ENCODE results near the gene LOXL1. TPM values are rescaled to one million over a fixed set of nuclear protein-coding genes. Genes with fewer than 3 reads are reported as not detected.

The LOXL1 gene
- total RNA-seq, 2 donors from 2014 or later: 0.27 to 0.78 TPM

DNA sequence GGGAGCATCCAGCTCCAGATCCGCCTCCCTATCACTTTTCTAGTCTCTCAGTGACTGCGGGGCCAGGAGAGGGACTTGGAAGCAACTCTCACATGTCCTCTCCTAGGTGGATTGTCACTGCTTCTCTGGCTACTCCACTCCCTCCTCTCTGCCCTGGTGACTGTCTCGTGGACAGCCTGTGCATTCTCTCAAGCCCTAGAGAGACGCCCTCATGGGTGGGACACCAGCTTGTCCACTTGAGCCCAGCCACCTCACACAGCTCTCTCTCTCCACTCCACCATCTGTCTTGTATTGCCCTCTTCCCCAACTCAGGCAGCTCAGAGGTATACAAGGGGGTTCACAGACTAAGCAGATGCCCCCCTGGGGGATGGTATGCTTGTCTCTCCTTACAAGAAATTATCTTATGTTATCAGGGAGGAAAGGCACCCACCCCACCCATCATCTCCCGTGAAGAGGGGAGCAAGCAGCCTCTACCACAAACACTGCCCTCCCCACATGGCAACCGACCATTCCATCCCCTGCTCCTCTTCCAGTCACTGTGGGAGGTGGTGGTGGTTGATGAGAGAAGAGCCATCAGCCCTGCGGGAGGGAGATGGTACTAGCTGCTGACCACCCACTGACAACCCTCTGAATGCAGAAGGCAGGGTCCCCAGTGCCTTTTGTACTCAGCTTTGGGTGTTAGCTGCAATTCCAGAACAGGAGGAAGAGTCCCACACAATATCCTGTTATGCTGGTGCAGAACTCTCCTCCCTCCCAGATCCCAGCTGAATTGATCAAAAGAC lies 15.5 kb upstream of the LOXL1 start:
- DNase-seq (ENCODE audit: low spot score in 2 of 2) (no peak), ATAC-seq (no peak)
- Mint-ChIP-seq H3K36me3 (no peaks in the 10 kb centered on the region), H3K9me3 (no peaks in the 10 kb centered on the region), H3K27ac (peak overlapping the region; percentile 4 to 88)

- no peak for ATAC-seq
- H3K27ac Mint-ChIP-seq: no peak overlapping the region
- peaks cover 0 to 6% of the 10 kb centered on the region in 2 donors for H3K36me3 Mint-ChIP-seq
- DNase-seq (ENCODE audit: low spot score in 2 of 2): no peak
- H3K9me3 Mint-ChIP-seq: no peaks in the 10 kb centered on the region
These were observed 14.1 kb upstream of the LOXL1 start for GRCh38 chr15:73912030-73912596.

DNA sequence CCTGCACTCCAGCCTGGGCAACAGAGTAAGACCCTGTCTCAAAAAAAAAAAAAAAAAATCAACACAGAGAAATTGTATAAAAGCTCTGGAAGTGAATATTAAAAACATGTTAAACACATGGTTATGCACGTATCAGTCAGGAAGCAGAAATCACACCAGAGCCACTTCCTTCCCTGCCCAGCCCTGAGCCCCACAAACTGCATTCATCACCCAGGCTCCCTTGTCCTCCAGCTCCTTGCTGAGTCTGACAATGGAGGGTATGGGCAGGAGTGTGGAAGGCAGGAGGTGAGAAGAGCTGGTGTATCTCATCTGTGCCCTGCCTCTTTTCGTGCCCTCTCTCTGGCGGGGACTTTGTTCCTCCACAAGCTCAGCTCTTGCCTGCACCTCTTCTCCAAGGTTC lies 12.1 kb upstream of the LOXL1 start:
- Mint-ChIP-seq H3K36me3 (peaks cover 17 to 22% of the 10 kb centered on the region in 2 donors), H3K27ac (peak overlapping the region; percentile 27), H3K9me3 (peaks cover 5 to 13% of the 10 kb centered on the region in 2 donors)
- ATAC-seq: peak in 1 of 2 donors; percentile 58
- DNase-seq (ENCODE audit: low spot score in 2 of 2): no peak

GRCh38 chr15:73915082-73915481 lies 11.2 kb upstream of the LOXL1 start:
- Mint-ChIP-seq H3K9me3 (peaks cover 5 to 14% of the 10 kb centered on the region in 2 donors), H3K36me3 (peaks cover 18 to 23% of the 10 kb centered on the region in 2 donors), H3K27ac (no peak overlapping the region)
- ATAC-seq: no peak
- DNase-seq (ENCODE audit: low spot score in 2 of 2): no peak

DNA sequence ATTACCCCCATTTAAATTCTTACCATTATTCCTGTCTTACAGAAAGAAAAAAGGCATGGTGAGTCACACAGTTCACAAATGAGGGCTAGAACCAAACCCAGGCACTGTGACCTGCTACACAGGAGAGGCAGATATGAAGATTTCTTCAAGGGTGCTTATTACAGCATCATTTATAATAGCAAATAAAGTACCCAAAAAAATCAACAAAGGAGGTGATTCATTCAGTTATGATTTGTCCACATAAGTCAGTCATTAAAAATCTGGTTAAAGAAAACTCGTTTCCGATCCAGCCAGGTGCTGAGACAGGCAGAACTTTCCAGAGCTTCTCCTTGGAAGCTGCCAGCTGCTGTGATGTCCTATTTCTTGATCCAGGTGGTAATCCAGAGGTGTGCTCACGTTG lies 7.5 kb upstream of the LOXL1 start:
- peaks cover 5 to 14% of the 10 kb centered on the region in 2 donors for H3K9me3 Mint-ChIP-seq

GRCh38 chr15:73919706-73920105 lies 6.6 kb upstream of the LOXL1 start:
- H3K36me3 Mint-ChIP-seq: peaks cover 18 to 23% of the 10 kb centered on the region in 2 donors
- no peak overlapping the region for H3K27ac Mint-ChIP-seq
- ATAC-seq: no peak
- DNase-seq (ENCODE audit: low spot score in 2 of 2): no peak
- H3K9me3 Mint-ChIP-seq: peaks cover 5 to 14% of the 10 kb centered on the region in 2 donors

More for the DNA sequence above, 7.5 kb upstream of the LOXL1 start:
- peaks cover 18 to 23% of the 10 kb centered on the region in 2 donors for H3K36me3 Mint-ChIP-seq
- DNase-seq (ENCODE audit: low spot score in 2 of 2) (no peak), ATAC-seq (no peak)
- H3K27ac Mint-ChIP-seq: no peak overlapping the region

DNA sequence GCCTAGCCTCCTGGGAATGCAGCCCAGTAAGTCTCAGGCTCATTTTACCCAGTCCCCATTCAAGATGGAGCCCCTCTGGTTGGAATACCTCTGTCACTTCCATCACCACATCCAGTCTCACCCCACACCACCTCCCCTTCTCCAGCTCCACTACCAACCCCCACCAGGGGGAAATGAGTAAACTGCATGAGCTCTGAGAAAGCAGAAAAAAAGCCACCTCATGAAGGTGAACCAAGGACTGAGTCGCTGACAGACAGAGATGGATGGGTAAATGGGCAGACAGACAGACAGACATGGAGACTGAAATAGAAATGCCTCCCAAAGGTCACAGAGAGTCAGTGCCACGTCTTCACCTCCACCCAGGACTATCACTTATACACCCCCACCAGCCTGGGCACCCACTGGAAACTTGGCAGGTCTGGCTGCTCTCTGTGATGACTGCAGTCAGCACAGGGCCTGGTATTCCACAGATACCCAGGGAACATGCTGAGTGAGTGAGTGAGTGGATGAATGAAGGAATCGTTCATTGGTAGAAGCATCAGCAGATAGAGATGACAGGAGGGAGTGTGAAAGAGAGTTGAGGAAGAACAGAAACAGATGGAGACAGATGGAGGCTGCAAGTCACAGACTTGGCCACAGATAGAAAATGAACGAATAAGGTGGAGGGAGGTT lies 4.9 kb upstream of the LOXL1 start:
- H3K36me3 Mint-ChIP-seq: peaks cover 18% of the 10 kb centered on the region in 2 donors
- ATAC-seq: no peak
- H3K27ac Mint-ChIP-seq: peak overlapping the region; percentile 8 to 66
- H3K9me3 Mint-ChIP-seq: peaks cover 5 to 14% of the 10 kb centered on the region in 2 donors
- no peak for DNase-seq (ENCODE audit: low spot score in 2 of 2)

DNA sequence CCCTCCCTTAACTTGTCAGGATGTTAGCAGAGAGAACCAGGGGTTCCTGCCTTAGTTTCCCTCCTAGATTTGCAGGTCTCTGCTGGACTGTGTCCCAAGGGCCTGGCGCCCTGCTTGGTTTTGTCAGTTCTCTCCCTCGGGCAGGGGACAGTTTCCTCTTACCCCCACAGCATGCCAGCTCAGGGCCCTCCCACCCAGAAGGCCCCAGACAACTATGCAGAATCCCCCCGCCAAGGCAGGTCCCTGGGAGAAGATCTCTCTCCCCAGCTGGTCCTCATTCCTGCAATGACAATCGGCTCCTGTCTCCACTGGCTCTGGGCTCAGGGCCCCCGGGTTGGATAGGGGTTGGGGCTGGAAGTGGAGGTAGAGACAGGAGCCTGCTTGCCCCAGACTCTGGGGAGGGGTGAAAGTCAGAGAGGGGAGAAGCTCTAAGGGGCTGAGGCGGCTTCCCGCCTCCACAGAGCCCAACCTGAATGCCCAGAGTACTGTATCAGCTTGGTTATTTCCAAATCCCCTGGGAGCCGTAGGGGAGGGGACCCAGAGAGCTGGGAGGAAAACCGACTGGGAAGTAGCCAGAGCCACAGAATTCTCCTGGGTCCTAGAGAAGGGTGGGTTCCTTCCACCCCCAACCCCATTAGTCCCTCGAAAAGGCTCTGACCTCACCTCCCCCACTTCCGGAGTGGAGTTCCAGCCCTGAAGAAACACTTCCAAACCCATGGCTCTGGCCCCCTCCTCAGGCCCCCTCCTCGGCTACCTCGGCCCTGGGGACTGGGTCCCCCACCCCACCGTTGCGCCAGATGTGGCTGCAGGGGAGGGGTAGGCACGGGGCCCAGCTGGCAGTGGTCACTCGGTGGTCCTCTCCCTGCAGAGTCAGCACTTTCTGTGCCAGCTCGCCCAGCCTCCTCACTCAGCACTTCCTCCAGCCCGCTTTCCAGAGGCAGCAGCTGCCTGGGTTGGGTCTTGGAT lies 3.8 kb upstream of the LOXL1 start:
- H3K9me3 Mint-ChIP-seq: peaks cover 5 to 14% of the 10 kb centered on the region in 2 donors
- H3K36me3 Mint-ChIP-seq: peaks cover 17 to 18% of the 10 kb centered on the region in 2 donors
- H3K27ac Mint-ChIP-seq: no peak overlapping the region
- DNase-seq (ENCODE audit: low spot score in 2 of 2) (no peak), ATAC-seq (no peak)

DNA sequence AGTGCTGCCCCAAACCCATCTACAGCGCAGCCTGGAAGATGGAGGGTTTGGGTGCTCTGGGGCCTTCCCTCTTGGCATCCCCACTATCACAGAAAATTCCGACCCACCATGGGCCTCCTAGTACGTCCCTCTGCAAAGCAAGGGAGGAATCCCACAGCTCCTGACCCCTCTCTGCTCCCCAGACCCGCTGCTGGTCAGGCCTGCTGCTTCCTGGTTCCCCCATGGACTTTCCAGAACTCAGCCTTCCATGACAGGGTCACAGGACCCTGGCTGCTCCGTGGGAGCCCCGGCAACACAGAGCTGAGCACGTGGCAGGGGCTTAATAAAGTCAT lies 3.1 kb upstream of the LOXL1 start:
- no peak for ATAC-seq
- Mint-ChIP-seq H3K36me3 (peaks cover 11% of the 10 kb centered on the region in 2 donors), H3K9me3 (peaks cover 0 to 8% of the 10 kb centered on the region in 2 donors), H3K27ac (peak overlapping the region; percentile 39 to 42)
- DNase-seq (ENCODE audit: low spot score in 2 of 2): no peak

DNA sequence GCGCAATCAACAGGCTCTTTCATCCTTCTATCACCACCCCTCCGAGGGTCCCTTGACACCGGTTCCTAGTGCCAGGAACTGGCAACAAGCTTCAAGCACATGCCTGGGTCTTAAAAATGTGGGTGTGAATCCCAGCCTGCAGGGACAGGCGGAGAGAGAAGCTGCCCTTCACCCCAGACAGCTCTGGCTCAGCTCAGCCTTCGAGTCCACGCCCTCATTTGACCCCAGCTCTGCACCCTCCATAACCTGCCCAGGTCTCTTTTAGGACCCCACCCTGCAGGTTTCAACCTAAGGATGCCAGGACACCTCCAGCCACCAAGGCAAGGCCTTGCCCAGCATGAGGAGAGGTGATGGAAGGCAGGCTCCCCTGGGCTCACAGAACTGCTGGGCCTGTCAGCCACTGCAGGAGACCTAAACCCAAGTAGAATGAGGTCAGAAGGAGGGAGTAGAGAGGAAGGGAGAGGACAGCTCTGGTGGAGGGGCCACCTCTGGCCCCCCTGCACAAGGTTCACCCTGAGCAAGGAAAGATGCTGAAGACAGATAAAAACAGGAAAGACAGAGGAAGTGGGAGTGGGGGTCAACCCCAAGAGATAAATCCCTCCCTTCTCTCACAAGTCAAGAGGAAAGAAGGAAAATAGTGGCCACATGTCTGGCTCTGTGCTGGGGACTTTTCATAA lies 2.6 kb upstream of the LOXL1 start:
- Mint-ChIP-seq H3K36me3 (peaks cover 6% of the 10 kb centered on the region in 2 donors), H3K9me3 (peaks cover 0 to 5% of the 10 kb centered on the region in 2 donors), H3K27ac (peak overlapping the region; percentile 39 to 42)
- no peak for ATAC-seq
- DNase-seq (ENCODE audit: low spot score in 2 of 2): no peak

DNA sequence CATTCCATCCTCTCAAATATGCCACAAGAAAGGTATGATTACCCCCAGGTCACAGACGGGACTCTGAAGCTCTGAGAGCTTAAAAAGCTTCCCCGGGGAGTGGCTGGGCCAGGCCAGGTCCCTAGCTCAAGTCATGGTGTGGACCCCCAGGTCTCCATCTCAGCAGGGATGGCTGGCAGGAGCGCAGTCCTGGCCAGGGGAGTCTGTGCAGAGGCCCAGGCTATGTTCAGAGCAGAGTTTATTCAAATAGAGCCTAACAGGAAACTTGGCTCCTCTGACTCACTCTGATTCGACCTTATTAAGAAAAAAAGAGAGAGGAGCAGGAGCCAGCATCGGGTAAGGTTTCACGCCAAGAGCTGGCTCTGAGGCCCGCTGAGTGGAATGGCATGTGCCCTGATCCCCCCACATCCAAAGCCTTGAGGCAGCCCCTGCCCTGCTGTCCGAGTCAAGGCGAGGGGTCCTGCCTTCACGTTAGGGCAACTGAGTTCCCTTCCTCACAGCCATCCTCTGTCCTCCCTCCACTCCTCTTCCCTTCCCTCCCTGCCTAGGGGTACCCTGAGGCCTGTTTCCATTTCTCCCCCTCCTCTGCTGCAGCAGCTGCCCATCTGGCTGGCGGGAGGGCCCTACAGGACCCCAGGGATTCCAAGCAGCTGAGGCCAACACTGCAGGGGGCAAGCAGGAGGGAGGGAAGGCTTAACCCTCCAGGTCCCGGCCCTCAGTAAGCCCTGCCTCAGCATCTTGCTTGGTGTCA lies 1.9 kb upstream of the LOXL1 start:
- DNase-seq (ENCODE audit: low spot score in 2 of 2) (peak in 1 of 2 donors; percentile 42), ATAC-seq (peak; percentile 50 to 70)
- Mint-ChIP-seq H3K9me3 (no peaks in the 10 kb centered on the region), H3K27ac (peak overlapping the region; percentile 42 to 60), H3K36me3 (no peaks in the 10 kb centered on the region)

DNA sequence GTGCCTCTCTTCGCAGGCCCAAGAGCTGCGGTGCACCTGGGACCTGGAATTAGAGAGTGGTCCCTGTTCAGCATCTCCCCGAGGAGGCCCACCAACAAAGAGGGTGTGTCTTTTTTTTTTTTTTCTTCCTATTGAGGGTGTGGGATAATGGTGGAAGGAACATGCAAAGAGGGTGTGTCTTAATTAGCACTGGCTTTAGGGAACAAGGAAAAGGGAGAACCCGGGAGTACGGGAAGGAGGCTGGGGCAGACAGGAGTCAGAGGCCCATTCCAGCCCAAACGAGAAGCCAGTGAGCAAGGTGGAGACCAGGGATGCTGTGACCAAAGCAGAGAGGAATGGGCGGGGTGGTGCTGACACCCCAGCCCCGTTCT lies 429 bp upstream of the LOXL1 start:
- DNase-seq (ENCODE audit: low spot score in 2 of 2): no peak
- no peaks in the 10 kb centered on the region for H3K9me3 Mint-ChIP-seq
- ATAC-seq: no peak
- H3K27ac Mint-ChIP-seq: no peak overlapping the region
- no peaks in the 10 kb centered on the region for H3K36me3 Mint-ChIP-seq

DNA sequence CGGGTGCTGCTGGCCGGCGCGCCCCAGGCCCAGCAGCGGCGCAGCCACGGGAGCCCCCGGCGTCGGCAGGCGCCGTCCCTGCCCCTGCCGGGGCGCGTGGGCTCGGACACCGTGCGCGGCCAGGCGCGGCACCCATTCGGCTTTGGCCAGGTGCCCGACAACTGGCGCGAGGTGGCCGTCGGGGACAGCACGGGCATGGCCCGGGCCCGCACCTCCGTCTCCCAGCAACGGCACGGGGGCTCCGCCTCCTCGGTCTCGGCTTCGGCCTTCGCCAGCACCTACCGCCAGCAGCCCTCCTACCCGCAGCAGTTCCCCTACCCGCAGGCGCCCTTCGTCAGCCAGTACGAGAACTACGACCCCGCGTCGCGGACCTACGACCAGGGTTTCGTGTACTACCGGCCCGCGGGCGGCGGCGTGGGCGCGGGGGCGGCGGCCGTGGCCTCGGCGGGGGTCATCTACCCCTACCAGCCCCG lies 777 bp downstream of the LOXL1 start:
- peak in 1 of 2 donors; percentile 42 for DNase-seq (ENCODE audit: low spot score in 2 of 2)
- Mint-ChIP-seq H3K36me3 (no peaks in the 10 kb centered on the region), H3K27ac (no peak overlapping the region), H3K9me3 (no peaks in the 10 kb centered on the region)
- ATAC-seq: peak; percentile 7 to 33

DNA sequence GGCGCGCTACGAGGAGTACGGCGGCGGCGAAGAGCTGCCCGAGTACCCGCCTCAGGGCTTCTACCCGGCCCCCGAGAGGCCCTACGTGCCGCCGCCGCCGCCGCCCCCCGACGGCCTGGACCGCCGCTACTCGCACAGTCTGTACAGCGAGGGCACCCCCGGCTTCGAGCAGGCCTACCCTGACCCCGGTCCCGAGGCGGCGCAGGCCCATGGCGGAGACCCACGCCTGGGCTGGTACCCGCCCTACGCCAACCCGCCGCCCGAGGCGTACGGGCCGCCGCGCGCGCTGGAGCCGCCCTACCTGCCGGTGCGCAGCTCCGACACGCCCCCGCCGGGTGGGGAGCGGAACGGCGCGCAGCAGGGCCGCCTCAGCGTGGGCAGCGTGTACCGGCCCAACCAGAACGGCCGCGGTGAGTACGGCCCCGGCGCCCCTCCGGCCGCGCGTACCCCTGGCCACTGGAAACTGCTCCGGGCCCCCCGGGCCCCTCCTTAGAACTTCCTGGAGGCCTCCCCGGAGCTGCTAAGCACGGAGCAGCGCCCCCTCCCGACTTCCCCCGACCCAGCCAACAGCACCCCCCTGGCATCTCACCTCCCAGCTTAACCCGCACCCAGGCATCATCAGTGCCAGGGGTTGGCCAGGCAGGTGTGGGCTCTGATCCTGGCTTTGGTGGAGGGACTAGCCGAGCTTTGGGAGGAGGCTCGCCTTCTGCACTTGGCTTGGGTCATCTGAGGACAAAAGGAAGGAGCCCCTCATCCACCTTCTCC lies 1.4 kb downstream of the LOXL1 start:
- DNase-seq (ENCODE audit: low spot score in 2 of 2) (peak; percentile 77 to 81), ATAC-seq (peak; percentile 84 to 87)
- H3K27ac Mint-ChIP-seq: no peak overlapping the region
- no peaks in the 10 kb centered on the region for H3K36me3 Mint-ChIP-seq
- no peaks in the 10 kb centered on the region for H3K9me3 Mint-ChIP-seq

- Mint-ChIP-seq H3K9me3 (no peaks in the 10 kb centered on the region), H3K36me3 (no peaks in the 10 kb centered on the region), H3K27ac (no peak overlapping the region)
- no peak for DNase-seq (ENCODE audit: low spot score in 2 of 2)
- no peak for ATAC-seq
These were observed 1.9 kb downstream of the LOXL1 start for GRCh38 chr15:73928241-73928579.

Data from activated naive CD4-positive, alpha-beta T cell treated with anti-CD3 and anti-CD28 coated beads, Interleukin-2, amount 50 U/mL, for 72 hours (primary cell).